H1 (cell line): ENCODE data around the gene SYP.

Experiments used
- CHD1 ChIP-seq: IDR thresholded peaks from 2 replicates; pipeline ENCODE4 v1.6.1; 2012; ENCODE audit warnings: low read depth, low read length, improper control_type of control experiment
- CTCF ChIP-seq, 3 experiments: IDR thresholded peaks; 1 replicate in 2 of 3; 2 replicates in 1 of 3; pipeline versions ENCODE4 v1.5.1 to v1.6.1; 2011; ENCODE audit warnings: low read length in 3 of 3, mild to moderate bottlenecking in 3 of 3, inconsistent platforms in 2 of 3, low read depth in 1 of 3, moderate library complexity in 1 of 3; ENCODE audit not compliant: insufficient read depth in 1 of 3; ENCODE audit errors: control extremely low read depth in 1 of 3
- EZH2 ChIP-seq: fragments of 200-600 bp; sonication (generic); IDR thresholded peaks from 2 replicates; pipeline ENCODE4 v1.7.1; 2012; ENCODE audit warnings: low read depth, mild to moderate bottlenecking, moderate library complexity, low read length, inconsistent platforms; ENCODE audit not compliant: severe bottlenecking
- POLR2A ChIP-seq, 2 experiments: IDR thresholded peaks; 1 replicate in 1 of 2; 2 replicates in 1 of 2; pipeline ENCODE4 v1.6.1; 2011; ENCODE audit warnings: low read depth in 2 of 2, low read length in 2 of 2, mild to moderate bottlenecking in 2 of 2; ENCODE audit errors: control extremely low read depth in 1 of 2
- POU5F1 ChIP-seq: IDR thresholded peaks from 2 replicates; pipeline ENCODE4 v1.6.1; 2011; ENCODE audit warnings: low read depth, mild to moderate bottlenecking, low read length, moderate library complexity
- RNF2 ChIP-seq: fragments of 200-900, 300-1000 bp; sonication (generic); IDR thresholded peaks from 2 replicates; pipeline ENCODE4 v1.7.1; 2016; ENCODE audit warnings: borderline replicate concordance, low read depth, mild to moderate bottlenecking, antibody characterized with exemption, low read length; ENCODE audit not compliant: poor library complexity, severe bottlenecking; ENCODE audit errors: missing control alignments

- TF ChIP-seq CTCF (IDR thresholded peaks at IDR 0.05; ENCODE audit: control extremely low read depth in 1 of 3, insufficient read depth in 1 of 3, low read depth in 1 of 3, low read length in 3 of 3) (no peak), CHD1 (no peak), EZH2 (no peak), POLR2A (IDR thresholded peaks at IDR 0.05; ENCODE audit: control extremely low read depth in 1 of 2, low read depth in 2 of 2, low read length in 2 of 2) (no peak; a peak in 1 of 3 replicates), POU5F1 (no peak), RNF2 (no peak)
Measured at GRCh38 chrX:49191574-49192011, 8.4 kb downstream of the SYP start.
